ENCODE results near the gene PSMF1. TPM values are rescaled to one million over a fixed set of nuclear protein-coding genes. Genes with fewer than 3 reads are reported as not detected.
A peak's percentile ranks its signal among the peaks of the same experiment; 100 is the strongest.

Gene PSMF1
- total and polyA plus RNA-seq, 2 of the 13 experiments (the other 11 are each of a cell fraction or from before 2014, with no cell fraction given), result 82.5 to 86.0 TPM

DNA sequence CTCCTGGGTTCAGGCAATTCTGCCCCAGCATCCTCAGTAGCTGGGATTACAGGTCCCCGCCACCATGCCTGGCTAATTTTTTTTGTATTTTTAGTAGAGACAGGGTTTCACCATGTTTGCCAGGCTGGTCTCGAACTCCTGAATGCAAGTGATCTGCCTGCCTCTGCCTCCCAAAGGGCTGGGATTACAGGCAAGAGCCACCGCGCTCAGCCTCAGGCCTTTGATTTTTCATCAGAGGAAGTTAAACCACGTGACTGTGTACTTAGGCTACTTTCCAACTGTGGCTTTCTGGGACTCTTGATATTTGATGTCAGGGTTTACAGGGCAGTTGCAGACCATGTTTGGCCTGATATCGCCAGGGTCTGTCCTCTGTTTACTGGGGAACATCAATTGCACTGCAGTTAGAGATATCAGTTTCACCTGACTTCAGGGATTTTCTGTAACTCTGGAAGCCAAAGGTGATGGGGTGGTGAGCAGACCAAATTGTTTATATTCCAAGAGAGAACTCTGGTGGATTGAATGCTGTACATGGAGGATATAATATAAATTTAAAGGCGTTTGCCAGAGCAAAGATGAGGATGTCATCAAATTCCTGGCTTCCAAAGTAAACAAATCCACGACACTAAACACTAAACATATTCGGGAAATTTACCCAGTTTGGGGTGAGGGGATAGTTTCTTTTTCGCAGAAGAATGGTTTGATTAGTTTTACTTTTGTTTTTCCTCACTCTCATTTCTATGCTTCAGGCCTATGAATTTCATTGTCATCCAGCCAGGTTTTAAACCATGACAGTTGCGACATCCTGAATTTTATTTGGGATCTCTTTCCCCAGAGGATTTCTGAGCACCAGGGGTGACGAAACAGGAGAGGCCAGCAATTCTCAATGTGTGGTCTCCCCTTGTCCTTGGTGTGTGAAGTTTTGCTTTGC, 4.2 kb downstream of the PSMF1 start (continued):
- TF ChIP-seq ZNF33A (CRISPR knock-in tag; IDR thresholded peaks at IDR 0.05; ENCODE audit: borderline replicate concordance) (peak; percentile 67; the same call in 1 of the 2 replicates), YY1 (IDR thresholded peaks at IDR 0.05; ENCODE audit: insufficient read depth, insufficient replicate concordance, low read depth, low read length) (no peak), ZNF446 (CRISPR knock-in tag; IDR thresholded peaks at IDR 0.05) (no peak), ZNF792 (CRISPR knock-in tag; IDR thresholded peaks at IDR 0.05) (peak; percentile 90), PAWR (CRISPR knock-in tag; IDR thresholded peaks at IDR 0.05; ENCODE audit: borderline replicate concordance) (no peak), ZNF225 (CRISPR knock-in tag; IDR thresholded peaks at IDR 0.05) (no peak), PRPF4 (IDR thresholded peaks at IDR 0.05; ENCODE audit: low read depth, low read length, poor library complexity, severe bottlenecking) (peak; percentile 38), ZNF33B (CRISPR knock-in tag; IDR thresholded peaks at IDR 0.05) (0 out of 2 replicates have a peak, but pooled peaks have one; percentile 59), IKZF5 (CRISPR knock-in tag; IDR thresholded peaks at IDR 0.05) (peak; percentile 74), NCOR1 (IDR thresholded peaks at IDR 0.05; ENCODE audit: borderline replicate concordance, low read length) (peak; percentile 72; the same call in 1 of the 2 replicates), KAT8 (CRISPR knock-in tag; IDR thresholded peaks at IDR 0.05) (peak; percentile 81), ZNF350 (CRISPR knock-in tag; IDR thresholded peaks at IDR 0.05; ENCODE audit: borderline replicate concordance, low read depth) (peak; percentile 64; the same call in 1 of the 2 replicates), CREB1 (IDR thresholded peaks at IDR 0.05) (peak; percentile 28; the same call in 1 of the 2 replicates), CREB1 (CRISPR knock-in tag; IDR thresholded peaks at IDR 0.05) (no peak), KDM3A (CRISPR knock-in tag; IDR thresholded peaks at IDR 0.05; ENCODE audit: low read depth) (no peak)
- TF ChIP-seq, protein P1, sequence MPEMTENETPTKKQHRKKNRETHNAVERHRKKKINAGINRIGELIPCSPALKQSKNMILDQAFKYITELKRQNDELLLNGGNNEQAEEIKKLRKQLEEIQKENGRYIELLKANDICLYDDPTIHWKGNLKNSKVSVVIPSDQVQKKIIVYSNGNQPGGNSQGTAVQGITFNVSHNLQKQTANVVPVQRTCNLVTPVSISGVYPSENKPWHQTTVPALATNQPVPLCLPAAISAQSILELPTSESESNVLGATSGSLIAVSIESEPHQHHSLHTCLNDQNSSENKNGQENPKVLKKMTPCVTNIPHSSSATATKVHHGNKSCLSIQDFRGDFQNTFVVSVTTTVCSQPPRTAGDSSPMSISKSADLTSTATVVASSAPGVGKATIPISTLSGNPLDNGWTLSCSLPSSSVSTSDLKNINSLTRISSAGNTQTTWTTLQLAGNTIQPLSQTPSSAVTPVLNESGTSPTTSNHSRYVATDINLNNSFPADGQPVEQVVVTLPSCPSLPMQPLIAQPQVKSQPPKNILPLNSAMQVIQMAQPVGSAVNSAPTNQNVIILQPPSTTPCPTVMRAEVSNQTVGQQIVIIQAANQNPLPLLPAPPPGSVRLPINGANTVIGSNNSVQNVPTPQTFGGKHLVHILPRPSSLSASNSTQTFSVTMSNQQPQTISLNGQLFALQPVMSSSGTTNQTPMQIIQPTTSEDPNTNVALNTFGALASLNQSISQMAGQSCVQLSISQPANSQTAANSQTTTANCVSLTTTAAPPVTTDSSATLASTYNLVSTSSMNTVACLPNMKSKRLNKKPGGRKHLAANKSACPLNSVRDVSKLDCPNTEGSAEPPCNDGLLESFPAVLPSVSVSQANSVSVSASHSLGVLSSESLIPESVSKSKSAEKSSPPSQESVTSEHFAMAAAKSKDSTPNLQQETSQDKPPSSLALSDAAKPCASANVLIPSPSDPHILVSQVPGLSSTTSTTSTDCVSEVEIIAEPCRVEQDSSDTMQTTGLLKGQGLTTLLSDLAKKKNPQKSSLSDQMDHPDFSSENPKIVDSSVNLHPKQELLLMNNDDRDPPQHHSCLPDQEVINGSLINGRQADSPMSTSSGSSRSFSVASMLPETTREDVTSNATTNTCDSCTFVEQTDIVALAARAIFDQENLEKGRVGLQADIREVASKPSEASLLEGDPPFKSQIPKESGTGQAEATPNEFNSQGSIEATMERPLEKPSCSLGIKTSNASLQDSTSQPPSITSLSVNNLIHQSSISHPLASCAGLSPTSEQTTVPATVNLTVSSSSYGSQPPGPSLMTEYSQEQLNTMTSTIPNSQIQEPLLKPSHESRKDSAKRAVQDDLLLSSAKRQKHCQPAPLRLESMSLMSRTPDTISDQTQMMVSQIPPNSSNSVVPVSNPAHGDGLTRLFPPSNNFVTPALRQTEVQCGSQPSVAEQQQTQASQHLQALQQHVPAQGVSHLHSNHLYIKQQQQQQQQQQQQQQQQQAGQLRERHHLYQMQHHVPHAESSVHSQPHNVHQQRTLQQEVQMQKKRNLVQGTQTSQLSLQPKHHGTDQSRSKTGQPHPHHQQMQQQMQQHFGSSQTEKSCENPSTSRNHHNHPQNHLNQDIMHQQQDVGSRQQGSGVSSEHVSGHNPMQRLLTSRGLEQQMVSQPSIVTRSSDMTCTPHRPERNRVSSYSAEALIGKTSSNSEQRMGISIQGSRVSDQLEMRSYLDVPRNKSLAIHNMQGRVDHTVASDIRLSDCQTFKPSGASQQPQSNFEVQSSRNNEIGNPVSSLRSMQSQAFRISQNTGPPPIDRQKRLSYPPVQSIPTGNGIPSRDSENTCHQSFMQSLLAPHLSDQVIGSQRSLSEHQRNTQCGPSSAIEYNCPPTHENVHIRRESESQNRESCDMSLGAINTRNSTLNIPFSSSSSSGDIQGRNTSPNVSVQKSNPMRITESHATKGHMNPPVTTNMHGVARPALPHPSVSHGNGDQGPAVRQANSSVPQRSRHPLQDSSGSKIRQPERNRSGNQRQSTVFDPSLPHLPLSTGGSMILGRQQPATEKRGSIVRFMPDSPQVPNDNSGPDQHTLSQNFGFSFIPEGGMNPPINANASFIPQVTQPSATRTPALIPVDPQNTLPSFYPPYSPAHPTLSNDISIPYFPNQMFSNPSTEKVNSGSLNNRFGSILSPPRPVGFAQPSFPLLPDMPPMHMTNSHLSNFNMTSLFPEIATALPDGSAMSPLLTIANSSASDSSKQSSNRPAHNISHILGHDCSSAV (CRISPR knock-in tag; IDR thresholded peaks at IDR 0.05; ENCODE audit: borderline replicate concordance), result no peak
- TF ChIP-seq, protein P2, sequence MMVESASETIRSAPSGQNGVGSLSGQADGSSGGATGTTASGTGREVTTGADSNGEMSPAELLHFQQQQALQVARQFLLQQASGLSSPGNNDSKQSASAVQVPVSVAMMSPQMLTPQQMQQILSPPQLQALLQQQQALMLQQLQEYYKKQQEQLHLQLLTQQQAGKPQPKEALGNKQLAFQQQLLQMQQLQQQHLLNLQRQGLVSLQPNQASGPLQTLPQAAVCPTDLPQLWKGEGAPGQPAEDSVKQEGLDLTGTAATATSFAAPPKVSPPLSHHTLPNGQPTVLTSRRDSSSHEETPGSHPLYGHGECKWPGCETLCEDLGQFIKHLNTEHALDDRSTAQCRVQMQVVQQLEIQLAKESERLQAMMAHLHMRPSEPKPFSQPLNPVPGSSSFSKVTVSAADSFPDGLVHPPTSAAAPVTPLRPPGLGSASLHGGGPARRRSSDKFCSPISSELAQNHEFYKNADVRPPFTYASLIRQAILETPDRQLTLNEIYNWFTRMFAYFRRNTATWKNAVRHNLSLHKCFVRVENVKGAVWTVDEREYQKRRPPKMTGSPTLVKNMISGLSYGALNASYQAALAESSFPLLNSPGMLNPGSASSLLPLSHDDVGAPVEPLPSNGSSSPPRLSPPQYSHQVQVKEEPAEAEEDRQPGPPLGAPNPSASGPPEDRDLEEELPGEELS (CRISPR knock-in tag; IDR thresholded peaks at IDR 0.05), result peak; percentile 94
